ENCODE results near the gene LAMTOR5.
"Not testable (repeated sequence)": the region's sequence is repeated elsewhere in the genome, so short reads cannot be mapped to it uniquely, and the experiment has no call there.

LAMTOR5 gene

GRCh38 chr1:110430366-110430765, 22.9 kb upstream of the LAMTOR5 start:
- in situ Hi-C loops (cut with MboI; ENCODE audit: low sequenced_read_pairs), result no loop called here

- in situ Hi-C loops (cut with MboI; ENCODE audit: low sequenced_read_pairs), result no loop called here
These were observed 21.5 kb upstream of the LAMTOR5 start for GRCh38 chr1:110428946-110429345.

- in situ Hi-C loops (cut with MboI; ENCODE audit: low sequenced_read_pairs), result no loop called here
These were observed 19.4 kb upstream of the LAMTOR5 start for GRCh38 chr1:110426854-110427253.

- in situ Hi-C loops (cut with MboI; ENCODE audit: low sequenced_read_pairs), result no loop called here
These were observed 18.2 kb upstream of the LAMTOR5 start for GRCh38 chr1:110425612-110426152.

- in situ Hi-C loops (cut with MboI; ENCODE audit: low sequenced_read_pairs), result no loop called here
These were observed 17.5 kb upstream of the LAMTOR5 start for GRCh38 chr1:110424699-110425611.

DNA sequence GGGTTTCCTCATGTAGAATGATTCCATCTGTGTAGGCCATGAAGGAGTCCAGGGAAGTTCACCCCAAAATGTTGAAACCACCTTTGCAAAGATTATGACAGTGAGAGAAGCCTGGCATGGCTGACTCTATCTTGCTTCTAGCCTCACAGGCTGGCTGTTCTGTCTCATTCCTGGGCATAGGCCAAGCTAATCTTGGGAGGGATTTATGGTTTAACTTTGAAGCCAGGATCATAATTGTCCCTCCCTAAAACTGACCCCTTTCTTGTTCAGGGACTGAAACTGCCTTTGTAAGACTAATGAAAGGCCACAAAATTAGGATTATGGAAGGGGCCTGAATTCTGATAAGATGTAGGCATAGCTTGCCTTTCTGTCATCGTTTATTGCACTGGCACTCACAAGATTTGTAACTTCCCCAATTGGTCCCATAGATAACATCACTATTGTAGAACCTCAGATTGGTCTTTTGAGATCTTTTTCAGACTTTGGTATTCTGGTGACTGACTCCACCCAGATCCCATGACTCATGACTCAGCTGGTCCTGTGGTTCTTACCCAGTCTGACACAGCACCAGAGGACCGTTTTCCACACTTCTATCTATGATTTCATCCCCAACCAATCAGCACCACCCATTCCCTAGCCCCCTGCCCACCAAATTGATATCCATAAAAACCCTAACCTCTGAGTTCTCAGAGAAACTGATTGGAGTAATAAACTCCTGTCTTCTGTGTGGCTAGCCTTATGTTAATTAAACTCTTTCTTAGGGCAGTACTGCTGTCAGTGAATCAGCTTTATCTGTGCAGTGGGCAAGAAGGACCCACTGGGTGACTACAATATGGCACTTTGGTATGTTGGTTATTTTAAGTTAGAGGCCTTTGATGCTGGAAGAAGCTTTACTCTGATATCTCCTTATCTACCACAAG, 13.6 kb upstream of the LAMTOR5 start:
- in situ Hi-C loops (cut with MboI; ENCODE audit: low sequenced_read_pairs), result no loop called here

DNA sequence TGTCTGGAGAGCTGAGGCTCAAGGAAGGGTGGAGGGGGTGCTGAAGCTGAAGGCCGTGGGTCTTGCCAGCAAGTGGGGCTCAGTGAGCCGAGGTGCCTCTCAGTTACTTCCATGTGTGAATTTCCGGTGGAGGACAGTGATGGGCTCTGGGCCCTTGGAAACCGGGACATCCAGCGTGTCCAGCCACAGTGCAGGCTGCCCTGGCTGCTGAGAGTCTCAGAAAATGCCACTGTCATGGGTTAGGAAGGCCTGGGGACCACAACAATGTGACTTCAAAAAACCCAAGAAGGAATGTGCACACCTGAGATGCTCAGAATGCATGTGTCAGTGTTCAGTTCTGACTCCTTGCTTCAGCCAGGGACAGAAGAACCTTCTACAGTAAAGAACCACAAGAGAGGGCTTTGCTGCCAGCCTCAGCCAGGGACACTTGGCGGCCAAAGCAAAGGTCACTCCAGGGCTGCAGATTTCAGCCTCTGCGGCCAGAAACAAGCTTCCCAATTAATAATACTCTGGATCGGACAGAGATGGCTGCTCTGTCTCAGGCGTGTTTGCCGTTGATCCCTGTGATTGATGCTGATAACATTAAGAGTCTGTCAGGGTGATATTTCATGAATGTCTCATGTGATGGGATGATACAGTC, 12.6 kb upstream of the LAMTOR5 start:
- in situ Hi-C loops (cut with MboI; ENCODE audit: low sequenced_read_pairs), result no loop called here

DNA sequence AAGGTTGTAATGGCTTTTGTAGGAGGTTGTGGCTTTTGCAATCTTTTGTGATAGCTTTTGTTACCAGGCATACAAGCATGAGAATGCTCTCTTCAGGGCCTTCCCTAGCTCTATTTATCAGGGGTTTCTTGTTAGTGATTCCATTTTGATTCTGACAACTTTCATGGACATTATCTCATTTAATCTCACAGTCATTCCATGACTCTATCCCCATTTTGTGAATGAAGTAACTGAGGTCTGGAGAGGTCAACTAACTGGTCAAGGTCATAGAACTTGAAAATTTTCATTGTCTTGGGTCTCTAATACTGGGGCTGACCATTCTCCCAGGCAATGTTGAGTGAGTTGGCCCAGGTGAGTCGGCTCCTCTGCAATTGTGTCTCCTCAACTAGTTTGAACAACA, 11.2 kb upstream of the LAMTOR5 start:
- in situ Hi-C loops (cut with MboI; ENCODE audit: low sequenced_read_pairs), result no loop called here

DNA sequence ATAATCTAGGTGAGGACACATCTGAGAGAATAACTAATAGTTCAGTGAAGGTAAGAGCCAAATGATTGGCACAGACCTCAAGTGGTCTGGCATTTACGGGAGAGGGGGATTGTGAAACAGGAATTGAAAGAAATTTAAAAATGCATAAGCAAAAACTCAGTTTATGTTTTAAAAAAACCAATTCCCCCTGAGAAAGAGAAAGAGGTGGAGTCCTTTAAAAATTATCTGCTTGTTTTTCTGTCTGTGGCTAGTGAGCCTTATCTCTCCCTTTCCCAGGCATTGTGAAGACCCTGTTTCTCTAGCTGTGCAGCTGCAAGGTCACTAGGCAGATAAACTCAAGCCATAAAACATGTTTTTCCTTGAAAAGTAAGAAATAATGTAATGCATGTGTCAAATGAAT, 5.6 kb upstream of the LAMTOR5 start:
- in situ Hi-C loops (cut with MboI; ENCODE audit: low sequenced_read_pairs), result not testable (repeated sequence)

DNA sequence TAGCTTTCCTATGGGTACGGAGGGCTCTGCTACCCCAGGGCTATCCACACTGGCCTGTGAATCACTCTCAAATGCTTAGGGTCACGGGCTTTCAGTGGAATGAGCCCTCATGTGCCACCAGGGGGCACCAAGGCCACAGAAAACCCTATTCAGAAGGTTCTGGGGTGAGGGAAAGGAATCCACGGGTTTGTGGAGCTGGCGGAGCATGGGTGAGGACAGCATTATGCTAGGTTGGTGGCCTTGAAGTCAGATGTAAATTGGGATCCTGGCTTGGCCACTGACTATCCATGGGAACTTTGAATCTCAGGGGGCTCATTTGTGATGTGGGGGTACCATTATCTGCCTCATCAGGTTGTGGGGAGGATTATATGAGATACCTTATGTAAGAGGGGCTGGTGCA, 5.1 kb upstream of the LAMTOR5 start:
- in situ Hi-C loops (cut with MboI; ENCODE audit: low sequenced_read_pairs), result no loop called here

DNA sequence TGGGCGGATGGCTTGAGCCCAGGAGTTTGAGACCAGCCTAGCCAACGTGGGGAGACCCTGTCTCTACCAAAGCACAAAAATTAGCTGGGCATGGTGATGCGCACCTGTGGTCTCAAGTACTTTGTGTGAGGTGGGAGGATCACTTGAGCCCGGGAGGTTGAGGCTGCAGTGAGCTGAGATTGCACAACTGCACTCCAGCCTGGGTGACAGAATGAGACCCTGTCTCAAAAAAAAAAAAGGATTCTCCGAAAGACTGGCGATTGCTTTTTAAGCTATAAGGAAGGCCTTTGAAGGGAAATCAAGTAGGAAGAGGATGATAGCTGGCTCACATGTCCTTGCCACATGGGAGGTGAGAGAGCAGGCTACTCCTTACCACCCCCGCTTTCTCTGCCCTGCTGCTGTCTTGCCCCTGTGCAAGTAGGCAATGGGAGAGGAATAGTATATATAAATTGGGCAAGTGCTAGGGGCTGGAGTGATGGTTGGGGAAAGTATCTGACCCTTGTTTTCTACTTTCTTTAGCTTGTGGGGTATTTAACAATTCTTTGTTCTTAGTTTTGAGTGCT, 3.8 kb upstream of the LAMTOR5 start:
- in situ Hi-C loops (cut with MboI; ENCODE audit: low sequenced_read_pairs), result no loop called here

GRCh38 chr1:110409316-110409715, 1.8 kb upstream of the LAMTOR5 start:
- in situ Hi-C loops (cut with MboI; ENCODE audit: low sequenced_read_pairs), result no loop called here

DNA sequence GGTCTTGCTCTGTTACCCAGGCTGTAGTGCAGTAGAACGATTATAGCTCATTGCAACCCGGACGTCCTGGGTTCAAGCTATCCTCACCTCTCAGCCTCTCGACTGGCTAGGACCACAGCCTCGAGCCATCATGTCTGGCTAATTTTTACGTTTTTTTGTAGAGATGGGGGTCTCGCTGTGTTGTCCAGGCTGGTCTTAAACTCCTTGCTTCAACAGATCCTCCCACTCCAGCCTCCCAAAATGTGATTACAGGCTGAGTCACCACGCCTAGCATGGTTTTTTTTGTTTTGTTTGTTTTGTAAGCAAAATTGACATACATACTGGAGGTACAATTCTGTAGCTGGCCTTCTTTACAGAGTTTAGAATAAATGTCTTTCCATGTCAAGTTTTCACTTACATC, 994 bp upstream of the LAMTOR5 start:
- in situ Hi-C loops (cut with MboI; ENCODE audit: low sequenced_read_pairs), result no loop called here

- in situ Hi-C loops (cut with MboI; ENCODE audit: low sequenced_read_pairs), result not testable (repeated sequence)
These were observed 1.1 kb downstream of the LAMTOR5 start for GRCh38 chr1:110406407-110406806.

DNA sequence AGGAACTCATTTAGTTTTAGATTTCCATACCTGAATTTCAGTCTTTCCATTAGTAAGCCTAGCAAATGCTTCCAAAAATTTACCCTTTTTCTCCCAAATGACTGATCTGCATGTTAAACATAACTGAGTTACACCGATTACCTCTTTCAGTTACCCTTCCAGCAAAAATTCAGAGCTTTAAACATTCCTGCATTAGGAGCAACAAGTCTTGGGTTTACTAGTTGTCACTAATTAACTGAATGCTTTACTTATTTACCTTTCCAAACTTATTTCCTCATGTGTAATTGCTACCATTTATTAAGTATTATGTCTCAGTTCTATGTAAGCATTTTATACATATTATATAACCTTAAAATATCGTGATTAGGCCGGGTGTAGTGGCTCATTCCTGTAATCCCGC, 3.1 kb downstream of the LAMTOR5 start:
- in situ Hi-C loops (cut with MboI; ENCODE audit: low sequenced_read_pairs), result no loop called here

GRCh38 chr1:110403805-110404204, 3.7 kb downstream of the LAMTOR5 start:
- in situ Hi-C loops (cut with MboI; ENCODE audit: low sequenced_read_pairs), result no loop called here

- in situ Hi-C loops (cut with MboI; ENCODE audit: low sequenced_read_pairs), result not testable (repeated sequence)
These were observed 11.1 kb downstream of the LAMTOR5 start for GRCh38 chr1:110396259-110396958.

GRCh38 chr1:110394493-110394820, 13.0 kb downstream of the LAMTOR5 start:
- in situ Hi-C loops (cut with MboI; ENCODE audit: low sequenced_read_pairs), result no loop called here

DNA sequence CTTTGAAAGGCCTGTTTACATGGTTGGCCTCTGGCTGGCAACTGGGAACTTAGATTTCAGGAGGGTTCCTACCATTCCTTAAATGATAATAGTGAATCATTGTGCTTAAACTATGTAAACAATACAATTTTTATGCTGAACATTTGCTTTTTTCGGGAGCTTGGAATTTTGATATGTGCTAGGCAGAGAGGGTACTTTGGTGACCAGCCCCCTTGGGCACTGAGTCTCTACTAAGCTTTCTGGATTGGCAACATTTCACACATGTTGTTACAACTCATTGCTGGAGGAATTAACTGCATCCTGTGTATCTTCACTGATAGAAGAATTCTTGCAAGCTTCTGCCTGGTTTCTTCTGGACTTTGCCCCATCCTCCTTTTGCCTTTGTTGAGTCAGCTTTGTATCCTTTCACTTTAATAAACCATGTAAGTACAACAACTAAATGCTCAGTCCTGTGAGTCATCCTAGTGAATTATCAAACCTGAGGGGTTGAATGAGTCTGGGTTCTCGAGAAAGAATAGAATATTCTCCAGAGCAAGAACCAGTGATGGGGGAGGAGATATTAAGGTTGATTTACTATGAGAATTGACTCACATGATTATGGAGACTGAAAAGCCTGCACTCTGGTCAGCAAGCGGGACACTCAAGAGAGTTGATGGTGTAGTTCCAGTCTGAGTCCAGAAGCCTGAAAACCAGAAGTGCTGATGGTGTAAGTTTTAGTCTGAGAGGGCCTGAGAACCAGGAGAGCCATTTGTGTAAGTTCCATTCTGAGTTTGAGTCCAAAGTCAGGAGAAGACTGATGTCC, 13.6 kb downstream of the LAMTOR5 start:
- in situ Hi-C loops (cut with MboI; ENCODE audit: low sequenced_read_pairs), result no loop called here
